NCI-H2171 treated with DMSO at 0.1 percent for 48 hours (cell line): ENCODE data around the gene CERKL.

Source experiments
- DNase-seq: peaks from one replicate; lab custom pipeline; 2025; lab: John Stamatoyannopoulos, UW

The CERKL gene

GRCh38 chr2:181576431-181576830 lies 80.5 kb downstream of the CERKL start:
- no peak for DNase-seq

- DNase-seq, result no peak
These were observed 81.3 kb downstream of the CERKL start for GRCh38 chr2:181575650-181576025.

- peak; percentile 62 for DNase-seq
These were observed 81.8 kb downstream of the CERKL start for GRCh38 chr2:181575024-181575649.

GRCh38 chr2:181574321-181574720 lies 82.6 kb downstream of the CERKL start:
- DNase-seq, result peak; percentile 99

- DNase-seq, result peak; percentile 76
These were observed 83.7 kb downstream of the CERKL start for GRCh38 chr2:181573140-181573736.

GRCh38 chr2:181570833-181571661 lies 85.9 kb downstream of the CERKL start:
- DNase-seq, result no peak

GRCh38 chr2:181570059-181570458 lies 86.8 kb downstream of the CERKL start:
- DNase-seq, result no peak

GRCh38 chr2:181566334-181567032 lies 90.4 kb downstream of the CERKL start:
- no peak for DNase-seq

GRCh38 chr2:181563101-181563692 lies 93.7 kb downstream of the CERKL start:
- no peak for DNase-seq

GRCh38 chr2:181558371-181558770 lies 98.5 kb downstream of the CERKL start:
- DNase-seq, result no peak

GRCh38 chr2:181554061-181554830 lies 102.7 kb downstream of the CERKL start:
- no peak for DNase-seq

- DNase-seq, result no peak
These were observed 103.7 kb downstream of the CERKL start for GRCh38 chr2:181553244-181553643.

GRCh38 chr2:181552808-181553207 lies 104.1 kb downstream of the CERKL start:
- DNase-seq, result no peak

- no peak for DNase-seq
These were observed 110.8 kb downstream of the CERKL start for GRCh38 chr2:181546086-181546485.

- DNase-seq, result no peak
These were observed 114.7 kb downstream of the CERKL start for GRCh38 chr2:181542170-181542569.

GRCh38 chr2:181540421-181540820 lies 116.5 kb downstream of the CERKL start:
- DNase-seq, result no peak

- DNase-seq, result no peak
These were observed 120.2 kb downstream of the CERKL start for GRCh38 chr2:181536730-181537129.

- peak; percentile 19 for DNase-seq
These were observed 128.5 kb downstream of the CERKL start for GRCh38 chr2:181528441-181528840.

- no peak for DNase-seq
These were observed 129.8 kb downstream of the CERKL start for GRCh38 chr2:181527058-181527457.

- peak; percentile 8 for DNase-seq
These were observed 130.9 kb downstream of the CERKL start for GRCh38 chr2:181526014-181526413.

GRCh38 chr2:181523756-181524155 lies 133.1 kb downstream of the CERKL start:
- DNase-seq, result peak; percentile 74
